Hematopoietic multipotent progenitor cell treated with erythropoietin and hydrocortisone succinate and interleukin-3 and kit ligand, for 8 days (in vitro differentiated cells): ENCODE measurements around the gene NPBWR2.

Source experiments
- DNase-seq: peaks from one replicate; pipeline ENCODE4 v3.0.0-alpha.2; 2015

Gene NPBWR2

GRCh38 chr20:64116541-64117431 lies 9.4 kb upstream of the NPBWR2 start:
- no peak for DNase-seq

GRCh38 chr20:64116016-64116415 lies 8.7 kb upstream of the NPBWR2 start:
- DNase-seq = no peak

- no peak for DNase-seq
Measured at GRCh38 chr20:64115171-64115911, 8.0 kb upstream of the NPBWR2 start.

- no peak for DNase-seq
Measured at GRCh38 chr20:64114356-64114971, 7.1 kb upstream of the NPBWR2 start.

GRCh38 chr20:64113796-64114355 lies 6.5 kb upstream of the NPBWR2 start:
- DNase-seq = no peak

- DNase-seq = no peak
Measured at GRCh38 chr20:64113444-64113775, 6.0 kb upstream of the NPBWR2 start.

GRCh38 chr20:64112691-64113443 lies 5.5 kb upstream of the NPBWR2 start:
- DNase-seq = no peak

GRCh38 chr20:64111841-64112641 lies 4.7 kb upstream of the NPBWR2 start:
- no peak for DNase-seq

- DNase-seq = no peak
Measured at GRCh38 chr20:64110411-64111068, 3.2 kb upstream of the NPBWR2 start.

GRCh38 chr20:64109831-64110391 lies 2.5 kb upstream of the NPBWR2 start:
- no peak for DNase-seq

- DNase-seq = no peak
Measured at GRCh38 chr20:64108731-64109681, 1.6 kb upstream of the NPBWR2 start.

- DNase-seq = no peak
Measured at GRCh38 chr20:64107736-64108457, 532 bp upstream of the NPBWR2 start.

- DNase-seq = no peak
Measured at GRCh38 chr20:64106435-64106961, 867 bp downstream of the NPBWR2 start.

GRCh38 chr20:64105846-64106434 lies 1.4 kb downstream of the NPBWR2 start:
- no peak for DNase-seq

- no peak for DNase-seq
Measured at GRCh38 chr20:64104667-64105451, 2.5 kb downstream of the NPBWR2 start.

GRCh38 chr20:64103871-64104666 lies 3.3 kb downstream of the NPBWR2 start:
- no peak for DNase-seq
